ENCODE measurements around the gene FAM135A.
A peak's percentile ranks its signal among the peaks of the same experiment; 100 is the strongest.

The FAM135A gene

GRCh38 chr6:70413114-70413991 is at the start of gene FAM135A:
Gene FAM135A, plus strand, starts transcription at chr6:70413508. Its CDS starts 14,835 bp downstream, at chr6:70428343.
- H3K4me1 ChIP-seq (ENCODE audit: control insufficient read depth, insufficient read depth, low read length), result peaks cover 11% of the 10 kb centered on the region

GRCh38 chr6:70363741-70364493 is 49.4 kb upstream of the FAM135A start:
- Histone ChIP-seq H3K4me3 (ENCODE audit: low read length) (no peak overlapping the region), H3K9ac (ENCODE audit: low read length) (no peak overlapping the region), H3K4me1 (ENCODE audit: control insufficient read depth, insufficient read depth, low read length) (peaks cover 8% of the 10 kb centered on the region), H3K36me3 (ENCODE audit: control insufficient read depth, insufficient read depth, low read length) (no peaks in the 10 kb centered on the region), H3K27me3 (ENCODE audit: control insufficient read depth, insufficient read depth, low read length) (peaks cover 6% of the 10 kb centered on the region), H3K9me3 (ENCODE audit: control insufficient read depth, low read length) (no peaks in the 10 kb centered on the region)

More at GRCh38 chr6:70413114-70413991, at the start of gene FAM135A:
- Histone ChIP-seq H3K36me3 (ENCODE audit: control insufficient read depth, insufficient read depth, low read length) (no peaks in the 10 kb centered on the region), H3K9me3 (ENCODE audit: control insufficient read depth, low read length) (no peaks in the 10 kb centered on the region), H3K4me3 (ENCODE audit: low read length) (peak within 1 kb of the TSS; percentile 94), H3K9ac (ENCODE audit: low read length) (peak within 1 kb of the TSS; percentile 95), H3K27me3 (ENCODE audit: control insufficient read depth, insufficient read depth, low read length) (no peaks in the 10 kb centered on the region)

GRCh38 chr6:70369332-70369950 is 43.9 kb upstream of the FAM135A start:
- Histone ChIP-seq H3K4me3 (ENCODE audit: low read length) (no peak overlapping the region), H3K4me1 (ENCODE audit: control insufficient read depth, insufficient read depth, low read length) (peaks cover 11% of the 10 kb centered on the region), H3K9ac (ENCODE audit: low read length) (no peak overlapping the region), H3K27me3 (ENCODE audit: control insufficient read depth, insufficient read depth, low read length) (peaks cover 6% of the 10 kb centered on the region), H3K36me3 (ENCODE audit: control insufficient read depth, insufficient read depth, low read length) (no peaks in the 10 kb centered on the region), H3K9me3 (ENCODE audit: control insufficient read depth, low read length) (no peaks in the 10 kb centered on the region)

GRCh38 chr6:70370496-70370895 is 42.8 kb upstream of the FAM135A start:
- peaks cover 4% of the 10 kb centered on the region for H3K4me1 ChIP-seq (ENCODE audit: control insufficient read depth, insufficient read depth, low read length)
- no peaks in the 10 kb centered on the region for H3K36me3 ChIP-seq (ENCODE audit: control insufficient read depth, insufficient read depth, low read length)
- no peaks in the 10 kb centered on the region for H3K9me3 ChIP-seq (ENCODE audit: control insufficient read depth, low read length)
- H3K27me3 ChIP-seq (ENCODE audit: control insufficient read depth, insufficient read depth, low read length), result no peaks in the 10 kb centered on the region
- H3K4me3 ChIP-seq (ENCODE audit: low read length), result no peak overlapping the region
- H3K9ac ChIP-seq (ENCODE audit: low read length), result no peak overlapping the region

- no peaks in the 10 kb centered on the region for H3K36me3 ChIP-seq (ENCODE audit: control insufficient read depth, insufficient read depth, low read length)
- H3K4me1 ChIP-seq (ENCODE audit: control insufficient read depth, insufficient read depth, low read length), result peaks cover 4% of the 10 kb centered on the region
- no peak overlapping the region for H3K4me3 ChIP-seq (ENCODE audit: low read length)
- H3K9me3 ChIP-seq (ENCODE audit: control insufficient read depth, low read length), result no peaks in the 10 kb centered on the region
- no peak overlapping the region for H3K9ac ChIP-seq (ENCODE audit: low read length)
- H3K27me3 ChIP-seq (ENCODE audit: control insufficient read depth, insufficient read depth, low read length), result no peaks in the 10 kb centered on the region
These were observed 41.7 kb upstream of the FAM135A start for GRCh38 chr6:70371454-70372105.

- Histone ChIP-seq H3K27me3 (ENCODE audit: control insufficient read depth, insufficient read depth, low read length) (no peaks in the 10 kb centered on the region), H3K9ac (ENCODE audit: low read length) (no peak overlapping the region), H3K4me1 (ENCODE audit: control insufficient read depth, insufficient read depth, low read length) (peaks cover 4% of the 10 kb centered on the region), H3K36me3 (ENCODE audit: control insufficient read depth, insufficient read depth, low read length) (no peaks in the 10 kb centered on the region), H3K4me3 (ENCODE audit: low read length) (no peak overlapping the region), H3K9me3 (ENCODE audit: control insufficient read depth, low read length) (no peaks in the 10 kb centered on the region)
These were observed 38.1 kb upstream of the FAM135A start for GRCh38 chr6:70375166-70375565.

- H3K4me3 ChIP-seq (ENCODE audit: low read length), result no peak overlapping the region
- no peaks in the 10 kb centered on the region for H3K4me1 ChIP-seq (ENCODE audit: control insufficient read depth, insufficient read depth, low read length)
- no peaks in the 10 kb centered on the region for H3K9me3 ChIP-seq (ENCODE audit: control insufficient read depth, low read length)
- H3K36me3 ChIP-seq (ENCODE audit: control insufficient read depth, insufficient read depth, low read length), result no peaks in the 10 kb centered on the region
- H3K27me3 ChIP-seq (ENCODE audit: control insufficient read depth, insufficient read depth, low read length), result no peaks in the 10 kb centered on the region
- no peak overlapping the region for H3K9ac ChIP-seq (ENCODE audit: low read length)
These were observed 37.4 kb upstream of the FAM135A start for GRCh38 chr6:70375882-70376281.

GRCh38 chr6:70376628-70377027 is 36.7 kb upstream of the FAM135A start:
- H3K4me3 ChIP-seq (ENCODE audit: low read length), result no peak overlapping the region
- H3K4me1 ChIP-seq (ENCODE audit: control insufficient read depth, insufficient read depth, low read length), result no peaks in the 10 kb centered on the region
- no peak overlapping the region for H3K9ac ChIP-seq (ENCODE audit: low read length)
- no peaks in the 10 kb centered on the region for H3K27me3 ChIP-seq (ENCODE audit: control insufficient read depth, insufficient read depth, low read length)
- H3K9me3 ChIP-seq (ENCODE audit: control insufficient read depth, low read length), result no peaks in the 10 kb centered on the region
- H3K36me3 ChIP-seq (ENCODE audit: control insufficient read depth, insufficient read depth, low read length), result no peaks in the 10 kb centered on the region

GRCh38 chr6:70377372-70377771 is 35.9 kb upstream of the FAM135A start:
- Histone ChIP-seq H3K36me3 (ENCODE audit: control insufficient read depth, insufficient read depth, low read length) (no peaks in the 10 kb centered on the region), H3K9ac (ENCODE audit: low read length) (no peak overlapping the region), H3K4me1 (ENCODE audit: control insufficient read depth, insufficient read depth, low read length) (no peaks in the 10 kb centered on the region), H3K9me3 (ENCODE audit: control insufficient read depth, low read length) (no peaks in the 10 kb centered on the region), H3K27me3 (ENCODE audit: control insufficient read depth, insufficient read depth, low read length) (no peaks in the 10 kb centered on the region), H3K4me3 (ENCODE audit: low read length) (no peak overlapping the region)

- Histone ChIP-seq H3K4me1 (ENCODE audit: control insufficient read depth, insufficient read depth, low read length) (no peaks in the 10 kb centered on the region), H3K36me3 (ENCODE audit: control insufficient read depth, insufficient read depth, low read length) (no peaks in the 10 kb centered on the region), H3K4me3 (ENCODE audit: low read length) (no peak overlapping the region), H3K9ac (ENCODE audit: low read length) (no peak overlapping the region), H3K27me3 (ENCODE audit: control insufficient read depth, insufficient read depth, low read length) (no peaks in the 10 kb centered on the region), H3K9me3 (ENCODE audit: control insufficient read depth, low read length) (no peaks in the 10 kb centered on the region)
These were observed 33.8 kb upstream of the FAM135A start for GRCh38 chr6:70379473-70380013.

- H3K4me1 ChIP-seq (ENCODE audit: control insufficient read depth, insufficient read depth, low read length), result no peaks in the 10 kb centered on the region
- no peaks in the 10 kb centered on the region for H3K36me3 ChIP-seq (ENCODE audit: control insufficient read depth, insufficient read depth, low read length)
- H3K9ac ChIP-seq (ENCODE audit: low read length), result no peak overlapping the region
- H3K4me3 ChIP-seq (ENCODE audit: low read length), result no peak overlapping the region
- H3K9me3 ChIP-seq (ENCODE audit: control insufficient read depth, low read length), result no peaks in the 10 kb centered on the region
- no peaks in the 10 kb centered on the region for H3K27me3 ChIP-seq (ENCODE audit: control insufficient read depth, insufficient read depth, low read length)
These were observed 33.1 kb upstream of the FAM135A start for GRCh38 chr6:70380252-70380651.

Data from mucosa of stomach (tissue), 1 donor.